HT-29 (cell line): ENCODE results near the gene CLIC3. TPM values are rescaled to one million over a fixed set of nuclear protein-coding genes. Genes with fewer than 3 reads are reported as not detected.
A peak's percentile ranks its signal among the peaks of the same experiment; 100 is the strongest.
"Not testable (repeated sequence)": the region's sequence is repeated elsewhere in the genome, so short reads cannot be mapped to it uniquely, and the experiment has no call there.

Source experiments
- DNase-seq: peaks from one replicate; pipeline ENCODE4 v3.0.0-alpha.2; 2015; ENCODE audit warnings: low spot score
- total RNA-seq: library from RNA; depleted of rRNA; stranded (reverse); fragments of >200 nt; shearing (Covaris generic); gene quantifications from 2 replicates; pipeline ENCODE4 v1.2.3, GENCODE V29; 2014; rRNA removed

CLIC3 gene, protein sequence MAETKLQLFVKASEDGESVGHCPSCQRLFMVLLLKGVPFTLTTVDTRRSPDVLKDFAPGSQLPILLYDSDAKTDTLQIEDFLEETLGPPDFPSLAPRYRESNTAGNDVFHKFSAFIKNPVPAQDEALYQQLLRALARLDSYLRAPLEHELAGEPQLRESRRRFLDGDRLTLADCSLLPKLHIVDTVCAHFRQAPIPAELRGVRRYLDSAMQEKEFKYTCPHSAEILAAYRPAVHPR
- total RNA-seq, result 17.0 and 24.1 TPM in 2 replicates

DNA sequence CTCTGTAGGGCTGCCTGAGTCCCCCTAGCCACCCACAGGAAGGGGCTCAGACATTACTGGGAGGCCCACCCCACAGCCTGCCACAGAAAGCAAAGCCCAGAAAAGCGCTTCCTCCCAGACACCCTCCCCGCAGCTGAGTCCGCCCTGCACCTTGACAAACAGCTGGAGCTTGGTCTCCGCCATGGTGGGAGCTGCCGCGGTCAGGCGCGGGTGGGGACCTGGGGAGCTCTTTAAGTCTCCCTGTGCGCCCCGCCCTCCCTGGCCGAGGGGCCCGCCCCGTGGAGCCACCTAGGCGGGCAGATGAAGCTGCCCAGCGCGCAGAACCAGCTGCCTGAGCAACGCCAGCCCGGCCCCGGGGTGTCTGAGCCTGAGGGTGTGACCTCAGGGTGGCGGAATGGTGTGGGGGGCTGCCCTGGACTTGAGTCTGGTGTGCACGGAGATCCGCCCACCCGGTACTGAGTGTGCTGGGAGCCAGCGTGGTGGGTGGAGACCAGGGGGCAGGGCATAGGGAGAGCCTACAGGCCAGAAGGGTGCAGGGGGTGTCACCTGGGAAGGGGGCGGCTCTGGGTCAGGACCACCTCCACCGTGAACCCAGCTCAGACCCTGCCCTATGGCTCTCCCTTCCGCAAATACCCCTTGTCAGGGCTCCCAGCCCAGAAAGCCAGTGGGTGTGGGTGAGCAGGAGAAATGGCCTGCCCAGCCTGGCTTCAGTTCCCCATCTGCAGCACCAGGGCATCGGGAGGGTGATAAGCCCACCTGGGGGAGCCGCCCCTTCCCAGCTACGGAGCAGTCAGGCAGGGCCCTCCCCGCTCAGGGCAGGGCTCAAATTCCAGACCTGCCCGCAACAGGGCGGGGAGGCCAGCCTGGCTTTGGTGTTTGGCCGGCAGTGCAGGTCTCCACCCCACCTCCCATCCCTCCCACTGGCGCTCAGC, at the start of gene CLIC3:
Gene CLIC3, minus strand, starts transcription at position 208 of the 932 bp plus-strand sequence. Its CDS starts 25 bp downstream, at position 183.
- peak; percentile 81 for DNase-seq

DNA sequence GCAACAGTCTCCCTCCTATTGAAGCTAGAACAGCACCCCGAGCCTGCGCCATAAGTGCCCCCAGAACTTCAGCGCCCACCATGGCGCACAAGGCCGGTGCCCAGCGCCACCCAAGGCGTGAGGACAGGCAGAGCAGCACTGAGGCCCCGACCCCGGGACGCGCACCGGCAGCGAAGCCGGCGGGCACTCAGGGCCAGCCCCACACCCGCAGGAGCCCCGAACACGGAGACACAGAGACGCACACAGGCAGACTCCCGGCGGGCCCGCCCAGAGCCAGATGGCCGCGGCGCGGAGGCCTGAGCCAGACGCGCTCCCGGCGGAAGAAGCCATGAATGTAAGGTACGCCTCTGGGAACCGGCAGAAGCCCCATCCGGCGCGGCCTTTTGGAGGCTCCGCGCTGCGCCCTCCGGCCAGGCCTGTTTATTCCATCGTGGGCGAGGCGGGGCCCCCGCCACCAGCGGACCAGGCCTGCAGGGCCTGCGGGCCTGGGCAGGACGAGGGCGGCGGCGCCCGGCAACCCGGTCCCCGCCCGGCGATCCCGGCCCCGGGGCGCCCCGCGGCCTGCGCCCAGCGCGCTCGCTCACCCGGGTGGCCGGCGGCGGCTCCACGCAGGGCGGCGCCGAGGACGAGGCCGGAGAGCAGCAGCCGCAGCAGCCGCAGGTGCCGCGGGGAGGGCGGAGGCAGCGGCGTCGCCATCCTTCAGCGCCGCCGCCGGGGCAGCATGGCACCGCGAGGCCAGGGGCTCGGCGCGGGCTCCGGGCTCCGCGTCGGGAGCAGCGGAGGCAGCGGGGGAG, 49.1 kb upstream of the CLIC3 start:
- DNase-seq, result no peak

DNA sequence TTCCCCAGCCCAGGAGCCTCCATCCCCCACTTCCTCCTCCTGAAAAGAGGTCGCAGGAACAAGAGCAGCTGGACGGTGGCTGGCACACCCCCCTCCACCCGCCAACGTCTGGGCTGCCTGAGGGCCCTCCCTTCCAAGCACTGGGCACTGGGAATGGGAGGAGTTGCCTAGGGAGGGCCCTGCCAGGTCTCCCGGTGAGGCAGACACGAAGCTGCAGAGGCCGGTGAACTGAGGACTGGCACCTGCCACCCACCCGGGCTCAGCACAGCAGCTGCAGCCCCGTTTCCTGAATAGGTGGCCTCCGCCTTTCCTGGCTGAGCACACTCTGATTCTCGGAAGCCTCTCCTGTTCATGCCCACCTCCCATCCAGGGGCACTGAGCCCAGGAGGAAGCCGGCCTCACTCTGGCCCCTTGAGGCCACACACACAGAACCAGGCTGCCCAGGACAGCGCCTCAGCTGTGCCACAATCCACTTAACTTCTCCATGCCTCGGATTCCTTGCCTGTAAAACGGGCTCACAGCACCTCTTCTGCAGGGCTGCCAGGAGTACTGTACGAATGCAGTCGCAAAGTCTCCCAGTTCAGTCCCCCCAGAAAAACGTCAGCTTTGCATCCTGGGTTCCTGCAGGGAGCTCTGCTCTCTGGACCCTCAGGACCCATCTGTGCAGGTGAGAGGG, 48.3 kb upstream of the CLIC3 start:
- DNase-seq, result peak; percentile 59

DNA sequence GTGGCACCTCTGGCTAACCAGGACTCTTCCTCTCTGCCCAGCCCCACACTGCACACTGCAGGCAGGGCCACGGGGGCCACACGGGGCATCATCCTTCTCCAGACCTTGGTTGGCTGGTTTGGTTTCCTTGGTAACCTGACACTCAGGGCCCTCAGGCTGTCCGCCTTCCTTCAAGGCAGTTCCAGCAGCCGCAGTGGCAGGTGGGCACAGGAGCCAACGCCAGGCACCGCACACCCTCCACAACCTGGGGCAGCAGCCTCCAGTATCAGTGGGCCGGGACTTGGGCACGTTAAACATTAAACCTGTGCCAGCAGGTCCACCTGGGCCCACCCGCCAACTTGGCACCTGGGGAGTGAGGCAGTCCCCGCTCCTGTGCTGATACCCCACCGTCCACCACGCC, 47.7 kb upstream of the CLIC3 start:
- no peak for DNase-seq

DNA sequence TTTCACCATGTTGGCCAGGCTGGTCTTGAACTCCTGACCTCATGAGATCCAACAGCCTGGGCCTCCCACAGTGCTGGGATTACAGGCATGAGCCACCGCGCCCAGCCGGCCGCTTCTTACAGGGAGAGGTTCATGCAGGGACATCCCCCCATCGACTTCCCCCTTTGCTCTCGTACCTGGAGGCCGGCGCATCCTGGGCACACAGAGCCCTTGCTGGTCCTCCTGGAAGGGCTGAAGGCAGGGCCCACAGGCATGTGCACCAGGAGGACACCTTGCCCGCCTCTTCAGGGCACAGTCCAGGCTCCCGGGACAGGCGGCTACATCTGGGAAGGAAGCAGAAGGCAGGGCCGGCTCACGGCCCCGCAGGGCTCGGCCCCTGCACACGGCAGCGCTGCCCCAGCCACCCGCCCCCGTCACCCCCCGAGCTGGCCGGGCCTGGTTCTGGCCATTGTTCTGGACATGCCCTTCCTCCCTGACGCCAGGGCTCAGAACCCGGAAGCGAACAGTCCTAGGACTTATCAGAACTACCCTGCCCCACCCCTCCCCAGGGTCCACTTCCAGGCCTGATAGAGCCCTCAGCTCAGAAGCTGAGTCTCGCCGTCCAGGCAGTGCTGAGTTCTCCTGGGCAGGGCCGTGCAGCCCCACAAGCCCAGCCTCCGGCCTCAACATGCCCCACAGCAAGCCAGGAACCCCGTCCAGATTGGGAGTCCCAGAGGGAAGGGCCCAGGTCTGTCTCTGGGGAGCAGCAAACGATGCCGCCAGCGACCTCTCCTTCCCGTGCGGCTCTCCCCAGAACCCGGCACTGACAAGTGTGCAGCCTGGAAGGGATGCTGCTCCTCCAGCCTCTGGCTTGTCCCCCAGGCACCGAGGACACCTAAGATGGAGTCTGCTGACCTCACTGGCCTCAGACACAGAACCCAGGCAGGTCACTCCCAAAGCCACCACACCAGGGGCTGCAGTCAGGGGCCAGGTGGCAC, 46.7 kb upstream of the CLIC3 start:
- DNase-seq, result no peak

DNA sequence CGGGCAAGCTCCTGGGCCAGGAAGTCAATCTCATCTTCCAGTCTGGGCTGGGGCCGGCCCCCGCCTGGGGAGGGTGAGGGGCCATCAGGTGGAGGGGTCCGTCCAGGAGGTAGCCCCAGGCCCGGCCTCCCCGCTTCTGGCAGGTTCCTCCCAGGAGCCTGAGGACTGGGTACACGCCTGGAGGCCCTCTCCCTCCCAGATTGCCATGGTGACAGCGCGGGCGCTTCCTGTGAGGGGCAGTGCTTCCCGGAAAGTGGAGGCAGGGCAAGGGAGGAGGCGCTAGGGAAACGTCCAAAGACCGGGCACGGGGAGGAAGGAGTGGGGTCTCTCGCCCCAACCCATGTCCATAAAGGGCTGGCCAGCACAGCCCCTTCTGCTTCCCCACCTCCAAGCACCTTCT, 44.8 kb upstream of the CLIC3 start:
- DNase-seq, result no peak

DNA sequence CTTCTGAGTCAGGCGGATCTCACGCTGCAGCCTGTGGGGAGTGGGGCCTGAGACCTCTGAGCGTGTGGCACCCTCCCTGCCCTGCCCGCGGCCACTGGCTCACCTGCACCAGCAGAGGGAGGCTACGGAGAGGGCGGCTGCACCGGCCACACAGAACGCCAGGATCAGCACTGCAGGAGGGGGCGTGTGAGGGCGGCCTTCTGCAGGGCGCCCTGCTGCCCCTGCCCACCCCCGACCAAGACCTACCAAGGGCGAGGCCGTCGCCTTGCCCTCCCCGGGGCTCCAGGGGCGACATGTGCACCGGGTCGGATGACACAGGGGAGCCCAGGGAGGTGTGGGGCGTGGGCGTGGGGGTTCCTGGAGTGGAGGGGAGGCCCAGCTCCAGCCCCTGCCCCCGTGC, 44.2 kb upstream of the CLIC3 start:
- no peak for DNase-seq

DNA sequence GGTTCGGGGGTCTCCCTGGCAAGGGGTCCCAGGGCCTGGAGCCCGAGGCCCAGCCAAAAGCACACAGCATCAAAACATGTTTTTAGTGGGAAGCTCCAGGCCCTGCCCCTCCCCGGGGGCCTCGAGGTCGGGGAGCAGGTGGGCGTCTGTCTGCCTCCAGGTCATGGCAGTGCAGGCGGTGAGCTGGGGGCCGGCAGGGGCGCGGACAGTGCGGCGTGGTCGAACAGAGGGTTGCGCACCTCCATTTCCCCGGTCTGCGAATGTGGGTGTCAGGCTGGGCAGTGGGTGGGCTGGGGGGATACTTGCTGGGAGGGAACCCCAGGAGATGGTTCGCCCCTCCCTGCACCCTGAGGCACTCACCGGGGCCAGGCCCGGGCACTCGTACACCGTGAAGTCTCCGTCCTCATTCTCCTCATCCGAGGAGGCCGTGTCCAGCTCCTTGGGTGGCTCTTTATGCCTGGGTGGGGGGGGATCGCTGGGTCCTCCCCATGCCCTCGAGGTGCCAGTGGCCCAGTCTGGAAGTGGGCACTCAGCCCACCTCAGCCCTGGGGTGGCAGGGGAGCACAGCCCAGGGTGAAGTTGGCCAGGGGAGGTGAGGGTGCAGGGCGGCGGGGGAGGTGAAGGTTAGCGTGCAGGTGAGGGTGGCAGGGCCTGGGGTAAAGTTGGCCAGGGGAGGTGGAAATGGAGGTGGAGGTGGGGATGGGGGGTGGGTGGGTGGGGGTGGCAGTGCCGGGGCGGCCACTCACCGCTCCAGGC, 43.4 kb upstream of the CLIC3 start:
- DNase-seq, result no peak

DNA sequence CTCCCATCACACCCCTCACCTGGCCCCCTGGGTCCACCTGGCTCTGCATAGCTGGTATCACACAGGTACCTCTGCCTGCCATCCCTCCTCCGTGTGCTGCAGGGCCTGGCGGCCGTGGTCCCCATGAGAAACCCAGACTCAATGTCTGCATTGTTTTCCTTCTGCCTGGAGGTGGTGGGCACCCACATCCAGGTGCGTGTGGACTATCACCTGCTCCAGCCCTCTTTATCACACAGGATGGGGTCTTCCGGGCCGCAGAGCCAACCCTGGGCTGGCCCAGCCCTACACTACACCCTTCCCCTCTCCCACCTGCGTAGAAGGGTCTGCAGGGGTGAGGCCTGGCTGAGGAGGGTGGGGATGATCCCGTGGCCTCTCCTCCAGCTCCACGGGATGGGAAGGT, 42.5 kb upstream of the CLIC3 start:
- DNase-seq, result no peak

DNA sequence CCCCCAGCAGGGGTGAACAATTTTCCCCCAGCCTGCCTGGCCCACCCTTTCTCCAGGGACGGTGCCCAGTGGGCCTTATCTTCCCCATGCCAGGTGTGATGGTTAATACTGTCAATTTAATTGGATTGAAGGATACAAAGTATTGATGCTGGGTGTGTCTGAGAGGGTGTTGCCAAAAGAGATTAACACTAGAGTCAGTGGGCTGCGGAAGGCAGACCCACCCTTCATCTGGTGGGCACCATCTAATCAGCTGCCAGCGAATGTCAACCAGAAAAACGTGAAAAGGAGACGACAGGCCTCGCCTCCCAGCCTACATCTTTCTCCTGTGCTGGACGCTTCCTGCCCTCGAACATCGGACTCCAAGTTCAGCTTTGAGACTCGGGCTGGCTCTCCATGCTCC, 41.1 kb upstream of the CLIC3 start:
- DNase-seq, result no peak

DNA sequence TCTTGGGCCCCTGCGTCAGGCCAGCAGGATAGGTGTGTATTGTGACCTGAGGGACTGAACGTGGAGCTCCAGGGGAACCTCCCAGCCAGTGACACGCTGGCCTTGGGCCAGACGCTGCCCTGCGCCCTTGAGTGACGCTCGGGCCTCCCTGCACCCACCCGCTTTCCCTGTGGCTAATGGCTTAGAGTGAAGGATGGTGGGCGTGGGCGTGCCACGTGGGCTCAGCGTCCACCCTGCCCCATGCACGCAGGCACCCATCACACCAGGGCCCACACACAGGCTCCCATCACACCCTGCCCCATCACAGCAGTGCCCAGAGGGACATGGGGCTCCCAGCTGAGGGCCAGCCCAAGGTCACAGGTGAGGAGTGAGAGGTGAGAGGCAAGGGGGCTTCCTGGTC, 40.7 kb upstream of the CLIC3 start:
- no peak for DNase-seq

DNA sequence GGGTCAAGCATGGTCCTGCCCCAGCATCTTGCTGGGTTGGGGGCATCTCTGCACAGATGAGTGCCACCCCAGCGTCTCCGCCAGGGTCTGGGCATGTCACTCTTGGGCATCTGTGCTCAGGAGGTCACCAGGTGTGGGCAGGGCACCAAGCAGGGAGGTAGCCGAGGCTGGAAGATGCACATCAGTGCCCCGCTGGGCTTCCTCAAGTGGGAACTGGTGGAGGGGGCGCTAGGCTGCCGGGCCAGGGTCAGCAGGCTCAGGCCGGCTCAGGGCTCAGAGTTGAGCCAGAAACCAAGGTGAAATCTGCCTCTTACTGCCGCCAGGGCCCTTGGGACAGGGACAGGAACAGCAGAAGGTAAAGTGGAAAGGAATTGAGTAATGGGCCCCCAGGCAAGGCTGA, 39.6 kb upstream of the CLIC3 start:
- no peak for DNase-seq

DNA sequence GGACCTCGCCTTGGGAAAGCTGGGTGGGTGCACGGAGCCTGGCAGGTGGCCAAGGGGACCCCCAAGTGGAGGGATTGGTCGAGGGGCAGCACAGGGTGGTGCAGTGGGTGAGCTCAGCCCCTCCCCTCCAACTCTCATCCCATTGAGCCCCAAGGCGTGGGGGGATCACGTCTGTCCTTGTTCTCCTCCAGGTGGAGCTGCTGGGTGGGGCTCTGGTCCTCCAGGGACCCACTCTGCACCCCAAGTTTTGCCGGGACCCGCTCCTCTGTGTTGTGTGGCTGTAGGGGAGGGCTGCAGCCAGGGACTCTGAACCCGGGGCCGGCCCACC, 39.1 kb upstream of the CLIC3 start:
- DNase-seq, result no peak

DNA sequence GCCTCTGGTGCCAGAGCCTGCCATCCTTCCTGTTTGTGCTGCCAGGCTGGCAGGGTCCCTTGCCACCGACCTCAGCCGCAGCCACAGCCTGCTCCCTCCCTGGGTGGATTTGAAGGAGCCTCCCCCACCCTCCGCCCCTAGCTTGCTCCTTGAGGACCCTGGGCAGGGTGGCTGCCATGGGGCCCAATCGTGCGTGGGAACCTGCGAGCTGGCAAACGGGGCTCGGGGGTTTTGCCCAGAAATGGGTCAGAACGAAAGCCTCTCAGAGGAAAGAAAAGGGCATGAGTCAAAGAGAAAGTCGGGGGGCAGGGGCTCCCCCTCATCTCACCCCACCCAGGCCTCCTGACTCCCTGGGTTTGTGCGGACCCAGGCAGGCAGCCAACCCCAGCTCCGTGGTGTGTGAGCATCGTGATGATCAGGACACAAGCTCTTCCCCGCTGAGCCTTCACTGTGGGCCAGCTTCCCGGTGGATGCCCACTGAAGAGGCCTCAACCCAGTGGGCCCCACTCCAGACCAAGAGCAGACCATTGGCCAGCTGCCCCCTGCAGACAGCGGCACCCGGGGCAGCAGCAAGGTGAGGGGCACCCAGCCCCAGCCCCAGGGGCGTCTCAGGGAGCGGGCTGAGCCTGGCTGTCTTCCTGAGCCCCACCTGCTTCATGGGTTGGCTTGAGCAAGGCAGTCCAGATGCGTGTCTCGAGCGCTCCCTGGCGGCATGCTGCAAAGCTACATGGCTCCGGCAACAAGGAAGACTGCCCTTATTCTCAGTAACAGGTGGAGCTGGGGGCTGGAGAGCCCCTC, 38.5 kb upstream of the CLIC3 start:
- DNase-seq, result peak; percentile 91

DNA sequence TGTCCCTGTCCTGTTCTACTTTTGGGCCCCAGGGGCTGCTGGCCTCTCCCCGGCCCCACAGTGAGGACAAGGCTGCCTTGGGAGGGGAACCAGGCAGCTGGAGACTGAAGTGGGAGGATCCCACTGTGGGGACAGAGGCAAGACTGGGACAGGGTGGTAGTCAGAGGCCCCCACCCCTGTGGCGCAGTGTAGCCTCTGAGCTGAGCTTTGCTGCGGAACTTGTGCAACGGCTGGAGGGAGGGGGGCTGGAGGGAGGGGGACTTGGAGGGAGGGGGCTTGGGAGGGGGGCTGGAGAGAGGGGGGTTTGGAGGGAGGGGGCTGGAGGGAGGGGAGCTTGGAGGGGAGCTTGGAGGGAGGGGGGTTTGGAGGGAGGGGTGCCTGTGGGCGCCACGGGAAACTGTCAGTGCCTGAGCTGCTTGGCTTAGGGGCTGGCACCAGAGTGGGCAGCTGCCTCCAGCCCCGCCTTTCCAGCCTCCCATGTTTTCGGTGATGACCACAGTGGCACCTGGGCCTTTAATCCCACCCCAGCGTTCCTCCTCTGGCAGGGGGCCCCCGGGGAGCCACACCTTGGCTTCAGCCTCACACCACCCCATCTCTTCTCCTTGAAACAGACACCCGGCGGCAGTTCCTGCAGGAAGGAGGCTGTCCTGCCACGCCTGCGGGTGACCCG, 37.8 kb upstream of the CLIC3 start:
- peak; percentile 43 for DNase-seq

DNA sequence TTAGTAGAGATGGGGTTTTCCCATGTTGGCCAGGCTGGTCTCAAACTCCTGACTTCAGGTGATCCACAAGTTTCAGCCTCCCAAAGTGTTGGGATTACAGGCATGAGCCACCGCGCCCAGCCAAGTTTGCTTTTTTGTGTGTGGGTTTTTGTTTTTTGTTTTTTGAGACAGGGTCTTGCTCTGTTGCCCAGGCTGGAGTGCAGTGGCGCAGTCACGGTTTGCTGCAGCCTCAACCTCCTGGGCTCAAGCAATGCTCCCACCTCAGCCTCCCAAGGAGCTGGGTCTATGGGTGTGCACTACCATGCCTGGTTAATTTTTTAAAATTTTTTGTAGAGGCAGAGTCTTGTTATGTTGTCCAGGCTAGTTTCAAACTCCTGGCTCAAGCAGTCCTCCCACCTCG, 37.1 kb upstream of the CLIC3 start:
- DNase-seq, result not testable (repeated sequence)

DNA sequence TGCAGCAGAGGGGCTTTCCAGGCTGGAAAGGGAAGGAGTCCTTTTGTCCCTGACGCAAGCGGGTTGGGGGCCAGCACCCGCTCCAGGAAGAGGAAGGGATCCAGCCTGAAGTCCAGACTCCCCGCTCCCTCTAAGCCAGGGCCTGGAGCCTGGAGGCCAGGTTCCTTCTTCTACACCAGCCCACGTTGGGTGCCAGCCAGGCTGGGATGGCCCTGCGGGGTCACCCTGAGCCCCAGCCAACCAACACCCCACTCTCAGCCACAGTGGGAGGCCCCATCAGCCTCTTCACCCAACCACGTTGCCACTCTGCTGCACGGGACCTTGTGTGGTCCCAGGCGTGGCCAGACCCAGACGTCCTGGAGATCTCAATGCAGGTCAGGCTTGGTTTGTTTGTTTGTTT, 36.5 kb upstream of the CLIC3 start:
- DNase-seq, result no peak

DNA sequence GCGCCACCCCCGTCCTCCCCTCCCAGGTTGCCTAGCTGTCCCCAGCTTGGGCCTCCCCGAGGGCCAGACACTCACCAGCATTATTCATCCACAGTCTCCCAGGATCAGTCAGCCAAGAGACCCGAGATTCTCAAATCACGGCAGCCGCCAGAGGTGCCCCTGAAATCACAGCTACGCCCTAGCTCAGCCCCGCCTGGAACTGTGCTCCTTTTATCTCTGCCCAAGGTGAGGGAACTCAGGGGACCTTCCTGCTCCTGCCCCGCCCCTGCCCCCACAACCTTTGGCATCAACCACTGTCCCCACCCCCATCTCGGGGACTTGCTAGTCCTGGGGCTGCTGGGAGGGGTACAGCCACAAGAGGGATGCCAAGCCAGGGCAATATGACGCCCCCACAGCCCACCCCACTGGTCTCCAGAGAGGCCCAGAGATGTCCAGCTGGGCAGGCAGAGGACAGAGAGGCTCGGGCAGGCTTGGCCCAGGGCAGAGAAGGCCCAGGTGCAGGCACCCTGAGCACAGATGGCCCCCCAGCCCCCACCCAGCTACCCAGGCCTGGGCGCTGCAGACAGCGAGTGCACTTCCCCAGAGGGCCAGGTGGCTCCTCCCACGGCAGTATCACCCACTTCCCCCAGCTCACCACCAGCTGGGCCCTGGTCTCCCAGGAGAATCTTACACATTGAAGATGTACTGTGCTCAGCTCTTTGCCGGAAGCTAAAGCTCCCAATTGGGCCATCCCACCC, 35.7 kb upstream of the CLIC3 start, which contains the start of gene FUT7:
Gene FUT7, minus strand, starts transcription at position 185 of the 737 bp plus-strand sequence. Its CDS starts 97 bp downstream, at position 88.
- no peak for DNase-seq
